ENCODE data around the gene CEP126.

CEP126 gene

GRCh38 chr11:101923554-101923953, 8.7 kb downstream of the CEP126 start:
- H3K4me3 ChIP-seq (ENCODE audit: low read depth, low read length): no peak overlapping the region
- no peaks in the 10 kb centered on the region for H3K36me3 ChIP-seq (ENCODE audit: control insufficient read depth, insufficient read depth, low read length)
- H3K4me1 ChIP-seq: no peaks in the 10 kb centered on the region
- no peaks in the 10 kb centered on the region for H3K27me3 ChIP-seq (ENCODE audit: control insufficient read depth, insufficient read depth, low read length)
- H3K9ac ChIP-seq: no peak overlapping the region
- TF ChIP-seq CTCF (IDR thresholded peaks at IDR 0.05): no peak
- no peaks in the 10 kb centered on the region for H3K79me2 ChIP-seq
- H2AFZ ChIP-seq: no peak overlapping the region
- no peak overlapping the region for H3K27ac ChIP-seq
- no peaks in the 10 kb centered on the region for H3K9me3 ChIP-seq (ENCODE audit: control insufficient read depth, low read length)
- no peak overlapping the region for H3K4me2 ChIP-seq (ENCODE audit: low read length)

- Histone ChIP-seq H3K27ac (no peak overlapping the region), H2AFZ (no peak overlapping the region), H3K9me3 (ENCODE audit: control insufficient read depth, low read length) (no peaks in the 10 kb centered on the region), H3K9ac (no peak overlapping the region), H3K4me3 (ENCODE audit: low read depth, low read length) (no peak overlapping the region), H3K36me3 (ENCODE audit: control insufficient read depth, insufficient read depth, low read length) (no peaks in the 10 kb centered on the region), H3K79me2 (no peaks in the 10 kb centered on the region), H3K4me2 (ENCODE audit: low read length) (no peak overlapping the region), H3K4me1 (no peaks in the 10 kb centered on the region), H3K27me3 (ENCODE audit: control insufficient read depth, insufficient read depth, low read length) (no peaks in the 10 kb centered on the region)
- no peak for TF ChIP-seq CTCF (IDR thresholded peaks at IDR 0.05)
Measured at GRCh38 chr11:101929294-101929915, 14.6 kb downstream of the CEP126 start.

- H3K4me2 ChIP-seq (ENCODE audit: low read length): no peak overlapping the region
- H3K79me2 ChIP-seq: no peaks in the 10 kb centered on the region
- TF ChIP-seq CTCF (IDR thresholded peaks at IDR 0.05): no peak
- H3K9me3 ChIP-seq (ENCODE audit: control insufficient read depth, low read length): no peaks in the 10 kb centered on the region
- no peaks in the 10 kb centered on the region for H3K4me1 ChIP-seq
- H3K27me3 ChIP-seq (ENCODE audit: control insufficient read depth, insufficient read depth, low read length): no peaks in the 10 kb centered on the region
- no peaks in the 10 kb centered on the region for H3K36me3 ChIP-seq (ENCODE audit: control insufficient read depth, insufficient read depth, low read length)
- no peak overlapping the region for H3K4me3 ChIP-seq (ENCODE audit: low read depth, low read length)
- H3K27ac ChIP-seq: no peak overlapping the region
- H2AFZ ChIP-seq: no peak overlapping the region
- H3K9ac ChIP-seq: no peak overlapping the region
Measured at GRCh38 chr11:101931692-101932091, 16.9 kb downstream of the CEP126 start.

DNA sequence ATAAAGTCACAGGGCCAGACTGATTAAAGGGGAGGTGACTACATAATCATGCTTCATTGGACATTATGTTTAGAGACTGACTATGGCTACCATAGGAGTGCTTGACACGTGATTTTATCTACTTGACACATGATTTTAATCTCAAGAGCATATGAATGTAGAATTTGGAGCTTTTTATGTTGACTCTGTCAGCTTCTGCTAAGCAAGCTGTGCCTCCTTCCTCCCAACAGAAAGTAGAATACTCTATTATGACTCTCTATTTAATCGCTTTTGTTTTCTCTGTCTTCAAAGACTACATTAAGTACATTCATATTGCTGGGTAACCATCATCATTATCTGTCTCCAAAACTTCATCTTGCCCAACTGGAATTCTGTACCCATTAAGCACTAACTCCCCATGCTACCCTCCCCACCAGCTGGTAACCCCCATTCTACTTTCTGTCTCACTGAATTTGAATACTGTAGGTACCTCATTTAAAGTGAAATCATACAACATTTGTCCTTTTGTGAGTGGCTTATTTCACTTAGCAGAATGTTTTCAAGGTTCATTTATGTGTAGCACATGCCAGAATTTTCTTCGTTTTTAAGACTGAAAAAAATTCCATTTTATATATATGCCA, 26.2 kb downstream of the CEP126 start:
- no peak overlapping the region for H3K9ac ChIP-seq
- no peaks in the 10 kb centered on the region for H3K27me3 ChIP-seq (ENCODE audit: control insufficient read depth, insufficient read depth, low read length)
- no peak overlapping the region for H3K4me2 ChIP-seq (ENCODE audit: low read length)
- H2AFZ ChIP-seq: no peak overlapping the region
- no peaks in the 10 kb centered on the region for H3K9me3 ChIP-seq (ENCODE audit: control insufficient read depth, low read length)
- H3K27ac ChIP-seq: no peak overlapping the region
- H3K4me3 ChIP-seq (ENCODE audit: low read depth, low read length): no peak overlapping the region
- H3K79me2 ChIP-seq: no peaks in the 10 kb centered on the region
- H3K4me1 ChIP-seq: no peaks in the 10 kb centered on the region
- no peak for TF ChIP-seq CTCF (IDR thresholded peaks at IDR 0.05)
- H3K36me3 ChIP-seq (ENCODE audit: control insufficient read depth, insufficient read depth, low read length): no peaks in the 10 kb centered on the region

DNA sequence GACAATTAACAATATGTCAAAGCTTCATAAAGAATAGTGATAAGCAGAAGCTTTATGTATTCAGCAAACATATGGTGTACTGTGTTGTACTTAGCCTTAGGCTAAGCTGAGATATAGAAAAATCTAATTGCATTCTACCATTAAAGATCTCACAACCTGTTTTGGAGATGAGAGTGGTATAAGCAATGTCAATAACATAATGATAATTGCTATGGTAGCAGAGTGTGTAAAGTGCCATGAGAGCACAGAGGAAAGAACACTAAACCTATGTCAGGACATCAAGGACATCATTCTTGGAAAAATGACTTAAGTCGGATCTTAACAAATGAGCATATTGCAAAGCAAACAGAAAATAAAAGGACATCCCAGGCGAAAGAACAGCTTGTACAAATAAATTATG, 30.1 kb downstream of the CEP126 start:
- H3K27ac ChIP-seq: no peak overlapping the region
- H3K9ac ChIP-seq: no peak overlapping the region
- no peaks in the 10 kb centered on the region for H3K4me1 ChIP-seq
- no peaks in the 10 kb centered on the region for H3K9me3 ChIP-seq (ENCODE audit: control insufficient read depth, low read length)
- H2AFZ ChIP-seq: no peak overlapping the region
- no peaks in the 10 kb centered on the region for H3K27me3 ChIP-seq (ENCODE audit: control insufficient read depth, insufficient read depth, low read length)
- no peak for TF ChIP-seq CTCF (IDR thresholded peaks at IDR 0.05)
- no peak overlapping the region for H3K4me3 ChIP-seq (ENCODE audit: low read depth, low read length)
- no peaks in the 10 kb centered on the region for H3K36me3 ChIP-seq (ENCODE audit: control insufficient read depth, insufficient read depth, low read length)
- H3K79me2 ChIP-seq: no peaks in the 10 kb centered on the region
- no peak overlapping the region for H3K4me2 ChIP-seq (ENCODE audit: low read length)

Data from parathyroid adenoma (tissue), 2 donors.